ENCODE data around the gene PATJ. TPM values are rescaled to one million over a fixed set of nuclear protein-coding genes. Genes with fewer than 3 reads are reported as not detected.

The PATJ gene
- total RNA-seq, 4 donors from 2014 or later, result 24.3 to 36.3 (median 28.8) TPM

DNA sequence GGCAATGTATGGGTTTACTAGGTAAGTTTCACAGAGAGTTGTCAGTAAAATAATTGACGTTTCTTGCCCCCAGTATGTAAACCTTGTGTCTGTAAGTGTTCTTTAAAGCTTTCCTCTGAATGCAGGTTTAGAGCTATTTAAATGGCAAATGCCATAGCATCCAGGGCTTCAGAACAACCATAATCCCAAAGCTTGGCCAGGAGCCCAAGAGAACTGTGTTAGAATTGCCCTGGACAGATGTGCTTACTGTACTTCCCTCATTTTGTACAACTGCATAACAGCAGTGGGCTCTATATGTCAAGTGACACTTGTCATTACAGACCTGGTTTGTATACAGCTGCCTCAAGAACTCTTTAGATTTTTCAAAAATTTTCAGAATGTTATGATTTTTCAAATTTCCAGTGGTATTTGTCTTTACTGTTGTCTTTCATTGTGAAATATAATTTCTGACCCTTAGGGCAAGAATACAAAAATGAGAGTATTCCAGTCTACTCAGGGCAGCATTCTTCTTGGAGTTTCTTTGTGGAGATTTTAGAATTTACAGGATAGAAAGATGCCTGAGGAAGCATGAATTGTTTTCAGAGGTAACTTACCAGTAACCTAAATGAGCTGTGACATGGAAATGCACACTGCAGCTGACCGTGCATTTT lies 315.5 kb downstream of the PATJ start:
- Histone ChIP-seq H3K27me3 (no peaks in the 10 kb centered on the region), H3K27ac (no peak overlapping the region), H3K36me3 (peaks cover 0 to 4% (median 0%) of the 10 kb centered on the region in 3 donors), H3K9me3 (no peaks in the 10 kb centered on the region), H3K4me3 (no peak overlapping the region), H3K4me1 (no peaks in the 10 kb centered on the region)
- no peak for DNase-seq (ENCODE audit: low spot score in 2 of 2)
- no peak for TF ChIP-seq POLR2A (IDR thresholded peaks at IDR 0.05)
- TF ChIP-seq EP300 (IDR thresholded peaks at IDR 0.05), result no peak
- TF ChIP-seq, protein P1, sequence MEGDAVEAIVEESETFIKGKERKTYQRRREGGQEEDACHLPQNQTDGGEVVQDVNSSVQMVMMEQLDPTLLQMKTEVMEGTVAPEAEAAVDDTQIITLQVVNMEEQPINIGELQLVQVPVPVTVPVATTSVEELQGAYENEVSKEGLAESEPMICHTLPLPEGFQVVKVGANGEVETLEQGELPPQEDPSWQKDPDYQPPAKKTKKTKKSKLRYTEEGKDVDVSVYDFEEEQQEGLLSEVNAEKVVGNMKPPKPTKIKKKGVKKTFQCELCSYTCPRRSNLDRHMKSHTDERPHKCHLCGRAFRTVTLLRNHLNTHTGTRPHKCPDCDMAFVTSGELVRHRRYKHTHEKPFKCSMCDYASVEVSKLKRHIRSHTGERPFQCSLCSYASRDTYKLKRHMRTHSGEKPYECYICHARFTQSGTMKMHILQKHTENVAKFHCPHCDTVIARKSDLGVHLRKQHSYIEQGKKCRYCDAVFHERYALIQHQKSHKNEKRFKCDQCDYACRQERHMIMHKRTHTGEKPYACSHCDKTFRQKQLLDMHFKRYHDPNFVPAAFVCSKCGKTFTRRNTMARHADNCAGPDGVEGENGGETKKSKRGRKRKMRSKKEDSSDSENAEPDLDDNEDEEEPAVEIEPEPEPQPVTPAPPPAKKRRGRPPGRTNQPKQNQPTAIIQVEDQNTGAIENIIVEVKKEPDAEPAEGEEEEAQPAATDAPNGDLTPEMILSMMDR (IDR thresholded peaks at IDR 0.05), result no peak
- 74 to 79% methylated on average over 2 of the region's 2 CpGs for WGBS, 2 donors

DNA sequence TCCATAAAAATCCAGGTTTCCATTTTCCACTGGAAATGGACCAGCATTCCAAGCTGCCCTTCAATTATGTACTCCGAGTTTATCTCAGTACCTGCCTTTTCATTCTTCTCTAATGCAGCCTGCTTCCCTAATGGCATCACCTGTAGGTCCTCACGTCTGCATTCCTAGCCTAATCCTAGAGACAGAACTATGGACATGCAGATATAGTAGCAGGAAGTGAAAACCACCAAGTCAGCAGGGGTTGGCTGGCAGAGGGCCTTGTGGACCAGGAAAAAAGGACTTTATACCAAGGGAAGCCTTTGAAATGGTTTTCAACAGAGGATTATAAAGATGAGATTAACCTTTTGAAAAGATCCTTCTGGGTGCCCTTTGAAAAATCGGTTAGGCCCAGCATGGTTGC lies 316.7 kb downstream of the PATJ start:
- TF ChIP-seq EP300 (IDR thresholded peaks at IDR 0.05), result no peak
- TF ChIP-seq, protein P1 (IDR thresholded peaks at IDR 0.05), result no peak
- TF ChIP-seq POLR2A (IDR thresholded peaks at IDR 0.05), result no peak
- Histone ChIP-seq H3K4me3 (no peak overlapping the region), H3K36me3 (no peaks in the 10 kb centered on the region), H3K27ac (no peak overlapping the region), H3K4me1 (no peaks in the 10 kb centered on the region), H3K9me3 (no peaks in the 10 kb centered on the region), H3K27me3 (no peaks in the 10 kb centered on the region)
- DNase-seq (ENCODE audit: low spot score in 2 of 2), result no peak
- 62 to 65% methylated on average over 3 of the region's 3 CpGs for WGBS, 2 donors

DNA sequence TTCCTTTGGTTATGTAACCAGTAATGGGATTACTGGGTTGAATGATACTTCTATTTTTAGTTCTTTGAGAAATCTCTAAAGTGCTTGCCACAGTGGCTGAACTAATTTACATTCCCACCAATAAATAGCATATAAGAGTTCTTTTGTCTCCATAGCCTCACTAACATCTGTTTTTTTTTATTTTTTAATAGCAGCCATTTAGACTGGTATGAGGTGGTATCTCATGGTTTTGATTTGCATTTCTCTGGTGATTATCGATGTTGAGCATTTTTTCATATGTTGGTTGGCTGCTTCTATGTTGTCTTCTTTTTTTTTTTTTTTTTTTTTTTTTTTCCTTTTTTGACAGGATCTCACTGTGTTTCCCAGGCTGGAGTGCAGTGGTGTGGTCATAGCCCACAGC lies 319.8 kb downstream of the PATJ start:
- DNase-seq (ENCODE audit: low spot score in 2 of 2), result no peak
- TF ChIP-seq, protein P1 (IDR thresholded peaks at IDR 0.05), result no peak
- TF ChIP-seq EP300 (IDR thresholded peaks at IDR 0.05), result no peak
- no peak for TF ChIP-seq POLR2A (IDR thresholded peaks at IDR 0.05)
- Histone ChIP-seq H3K27ac (no peak overlapping the region), H3K4me1 (no peaks in the 10 kb centered on the region), H3K36me3 (no peaks in the 10 kb centered on the region), H3K27me3 (no peaks in the 10 kb centered on the region), H3K4me3 (no peak overlapping the region), H3K9me3 (no peaks in the 10 kb centered on the region)
- WGBS, 2 donors, result 86 to 91% methylated on average over 1 of the region's 1 CpG

DNA sequence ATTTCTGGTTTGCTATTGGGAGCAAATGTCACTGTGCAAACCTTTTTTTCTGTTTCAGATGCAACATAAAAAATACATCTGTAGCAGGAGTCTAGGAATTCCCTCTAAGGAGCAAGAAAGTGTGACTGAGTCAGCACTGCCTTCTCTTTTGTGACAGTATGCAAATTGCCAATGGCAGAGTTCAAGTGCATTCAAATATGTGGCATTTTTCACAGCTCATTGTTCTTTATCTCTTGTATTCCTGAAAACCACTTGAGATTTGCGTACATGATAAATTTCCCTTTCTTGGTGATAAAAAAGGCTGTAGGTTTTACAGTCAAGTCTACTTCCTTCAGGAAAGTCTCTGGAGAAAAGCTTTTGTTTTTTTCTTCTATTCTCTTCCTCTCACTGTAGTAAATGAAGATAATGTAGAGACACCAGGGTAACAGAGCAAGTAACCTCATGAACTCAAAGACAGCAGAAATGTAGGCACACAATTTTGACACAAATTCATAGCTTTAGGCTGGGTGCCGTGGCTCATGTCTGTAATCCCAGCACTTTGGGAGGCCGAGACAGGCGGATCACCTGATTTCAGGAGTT lies 322.6 kb downstream of the PATJ start:
- Histone ChIP-seq H3K27ac (no peak overlapping the region), H3K4me3 (no peak overlapping the region), H3K27me3 (no peaks in the 10 kb centered on the region), H3K4me1 (peaks cover 0 to 23% (median 1%) of the 10 kb centered on the region in 4 donors), H3K36me3 (no peaks in the 10 kb centered on the region), H3K9me3 (no peaks in the 10 kb centered on the region)
- WGBS, 2 donors, result 74 to 81% methylated on average over 4 of the region's 4 CpGs
- no peak for TF ChIP-seq EP300 (IDR thresholded peaks at IDR 0.05)
- TF ChIP-seq POLR2A (IDR thresholded peaks at IDR 0.05), result no peak
- TF ChIP-seq, protein P1 (IDR thresholded peaks at IDR 0.05), result no peak
- DNase-seq (ENCODE audit: low spot score in 2 of 2), result no peak

DNA sequence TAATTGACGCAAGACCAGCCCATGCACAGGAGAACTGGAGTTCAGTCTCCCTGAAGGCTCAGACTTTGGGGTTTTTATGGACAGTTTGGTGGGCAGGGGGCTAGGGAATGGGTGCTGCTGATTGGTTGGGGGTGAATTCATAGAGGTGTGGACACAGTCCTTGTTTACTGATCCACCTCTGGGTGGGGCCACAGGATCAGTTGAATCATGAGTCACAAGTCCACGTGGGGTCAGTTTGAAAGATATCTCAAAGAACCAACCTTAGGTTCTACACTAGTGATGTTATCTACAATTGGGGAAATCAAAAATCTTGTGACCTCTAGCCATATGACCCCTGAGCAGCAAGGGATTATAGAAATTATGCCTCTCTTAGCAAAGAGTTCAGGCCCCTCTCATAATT lies 324.4 kb downstream of the PATJ start:
- TF ChIP-seq, protein P1 (IDR thresholded peaks at IDR 0.05), result no peak
- TF ChIP-seq POLR2A (IDR thresholded peaks at IDR 0.05) (no peak), EP300 (IDR thresholded peaks at IDR 0.05) (no peak)
- Histone ChIP-seq H3K4me1 (peaks cover 0 to 27% (median 1%) of the 10 kb centered on the region in 4 donors), H3K4me3 (no peak overlapping the region), H3K27ac (no peak overlapping the region), H3K9me3 (no peaks in the 10 kb centered on the region), H3K36me3 (no peaks in the 10 kb centered on the region), H3K27me3 (no peaks in the 10 kb centered on the region)
- no peak for DNase-seq (ENCODE audit: low spot score in 2 of 2)
- WGBS, 2 donors, result 93 to 97% methylated on average over 2 of the region's 2 CpGs

All from tibial nerve (tissue), 4 donors.